GM12878 (cell line): ENCODE results near the gene DLG1. TPM values are rescaled to one million over a fixed set of nuclear protein-coding genes. Genes with fewer than 3 reads are reported as not detected.

Experiments used
- CREB1 ChIP-seq: IDR thresholded peaks from 2 replicates; pipeline ENCODE4 v1.6.1; 2012; ENCODE audit warnings: low read depth, mild to moderate bottlenecking, inconsistent platforms
- ELK1 ChIP-seq: IDR thresholded peaks from 2 replicates; pipeline ENCODE4 v1.6.1; 2012; ENCODE audit warnings: low read depth, low read length, improper control_type of control experiment
- HDGF ChIP-seq: fragments of 450-650 bp; IDR thresholded peaks from 2 replicates; pipeline ENCODE4 v1.6.1; 2016; ENCODE audit warnings: antibody characterized with exemption
- PAX5 ChIP-seq: IDR thresholded peaks from 2 replicates; pipeline ENCODE4 v1.6.1; 2011; ENCODE audit warnings: low read depth, low read length, borderline replicate concordance
- PRDM15 ChIP-seq: fragments of 450-650 bp; formaldehyde crosslinking; IDR thresholded peaks from 2 replicates; pipeline ENCODE4 v1.4.0; 2020; ENCODE audit warnings: mild to moderate bottlenecking, moderate library complexity
- SUPT20H ChIP-seq: IDR thresholded peaks from 2 replicates; pipeline ENCODE4 v1.6.1; 2011; ENCODE audit warnings: low read depth, mild to moderate bottlenecking, low read length, moderate library complexity, borderline replicate concordance; ENCODE audit not compliant: control insufficient read depth
- polyA plus RNA-seq, 11 experiments: library from polyadenylated mRNA; depleted of rRNA in 4 of 11; unstranded in 6 of 11; stranded (reverse) in 5 of 11; fragments of >200 nt; fragmentation: Nextera tagmentation in 4 of 11; fragmentation: Illumina TruSeq in 1 of 11; extraction: Ambion mirVana in 4 of 11; extraction: Trizol in 1 of 11; gene quantifications; 1 replicate in 1 of 11; 2 replicates in 10 of 11; pipeline versions ENCODE4 v1.2.1 to v1.2.3, GENCODE V29; 2011 to 2016; ENCODE audit warnings: inconsistent platforms in 2 of 11, missing spikeins in 2 of 11, low read depth in 1 of 11
- total RNA-seq, 4 experiments: library from RNA; depleted of rRNA in 3 of 4; stranded (reverse); fragments of >200 nt in 3 of 4; fragmentation: Illumina TruSeq in 1 of 4; extraction: Trizol in 1 of 4; gene quantifications; 2 replicates each; pipeline versions ENCODE4 v1.2.1 to v1.2.3, GENCODE V29; 2013 to 2021
- TF ChIP-seq, protein P1 (sequence below): IDR thresholded peaks from 2 replicates; pipeline ENCODE4 v1.6.1; 2012; ENCODE audit warnings: low read depth, low read length, improper control_type of control experiment

DLG1 gene
- total and polyA plus RNA-seq, 10 of the 15 experiments (the other 5 are each of a cell fraction or from before 2014, with no cell fraction given), result 9.2 to 63.1 (median 40.1) TPM

DNA sequence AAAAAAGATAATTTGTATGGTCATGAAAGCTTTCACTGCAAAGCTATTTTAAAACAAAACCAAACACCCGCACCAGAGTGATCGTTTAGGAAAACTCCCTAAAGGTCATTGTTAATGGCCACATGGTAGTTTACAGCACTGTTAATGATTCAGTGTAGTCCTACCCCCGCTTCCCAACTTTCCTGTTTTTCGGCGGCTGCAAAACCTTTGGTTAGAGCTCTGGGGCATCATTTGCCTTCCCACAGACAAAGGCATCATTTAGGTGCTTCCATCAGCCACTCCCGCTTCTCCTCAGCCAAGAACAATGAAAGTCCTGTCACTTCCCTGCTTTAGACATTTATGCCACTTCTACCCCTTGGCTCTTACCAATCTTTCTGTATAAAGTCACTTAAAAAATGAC is 279.4 kb downstream of the DLG1 start (continued):
- TF ChIP-seq SUPT20H, result no peak
- no peak for TF ChIP-seq ELK1
- TF ChIP-seq CREB1, result no peak
- no peak for TF ChIP-seq HDGF
- TF ChIP-seq PRDM15 (CRISPR knock-in tag), result no peak
- no peak for TF ChIP-seq PAX5
- TF ChIP-seq, protein P1, sequence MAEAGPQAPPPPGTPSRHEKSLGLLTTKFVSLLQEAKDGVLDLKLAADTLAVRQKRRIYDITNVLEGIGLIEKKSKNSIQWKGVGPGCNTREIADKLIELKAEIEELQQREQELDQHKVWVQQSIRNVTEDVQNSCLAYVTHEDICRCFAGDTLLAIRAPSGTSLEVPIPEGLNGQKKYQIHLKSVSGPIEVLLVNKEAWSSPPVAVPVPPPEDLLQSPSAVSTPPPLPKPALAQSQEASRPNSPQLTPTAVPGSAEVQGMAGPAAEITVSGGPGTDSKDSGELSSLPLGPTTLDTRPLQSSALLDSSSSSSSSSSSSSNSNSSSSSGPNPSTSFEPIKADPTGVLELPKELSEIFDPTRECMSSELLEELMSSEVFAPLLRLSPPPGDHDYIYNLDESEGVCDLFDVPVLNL, result no peak
- TF ChIP-seq, all 136 proteins: peak for 0
